ENCODE results near the gene PRKN.
"Not testable (repeated sequence)": the region's sequence is repeated elsewhere in the genome, so short reads cannot be mapped to it uniquely, and the experiment has no call there.

The PRKN gene

DNA sequence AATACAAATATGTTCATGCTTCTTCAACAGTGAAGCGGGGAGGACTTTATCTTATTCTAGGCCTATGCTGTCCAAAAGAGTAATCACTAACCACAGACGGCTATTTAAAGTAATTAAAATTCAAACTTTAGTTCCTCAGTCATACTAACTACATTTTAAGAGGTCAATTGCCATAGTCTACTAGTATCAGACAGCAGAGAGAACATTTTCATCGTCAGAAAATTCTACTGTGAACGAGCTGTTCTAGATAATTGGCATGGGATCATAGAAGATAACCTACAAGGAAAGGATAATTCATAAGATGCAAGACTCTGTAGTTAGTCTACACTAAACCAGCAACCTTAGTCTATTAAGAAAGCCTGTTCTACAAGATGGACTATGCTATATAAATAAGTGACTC, 44.4 kb downstream of the PRKN start:
- H3K36me3 ChIP-seq (ENCODE audit: control insufficient read depth, insufficient read depth, low read length): no peaks in the 10 kb centered on the region
- H3K27ac ChIP-seq (ENCODE audit: insufficient read depth, low read depth, low read length, poor library complexity, severe bottlenecking): no peak overlapping the region
- no peak overlapping the region for H3K4me3 ChIP-seq (ENCODE audit: insufficient read depth, low read depth, low read length)
- H3K27me3 ChIP-seq (ENCODE audit: control insufficient read depth, insufficient read depth, low read length, poor library complexity, severe bottlenecking): no peaks in the 10 kb centered on the region
- WGBS, 2 experiments: 91 to 98% methylated on average over 4 of the region's 4 CpGs
- H3K9me3 ChIP-seq (ENCODE audit: control insufficient read depth, low read length): no peaks in the 10 kb centered on the region
- no peaks in the 10 kb centered on the region for H3K4me1 ChIP-seq (ENCODE audit: control insufficient read depth, insufficient read depth, low read length)

DNA sequence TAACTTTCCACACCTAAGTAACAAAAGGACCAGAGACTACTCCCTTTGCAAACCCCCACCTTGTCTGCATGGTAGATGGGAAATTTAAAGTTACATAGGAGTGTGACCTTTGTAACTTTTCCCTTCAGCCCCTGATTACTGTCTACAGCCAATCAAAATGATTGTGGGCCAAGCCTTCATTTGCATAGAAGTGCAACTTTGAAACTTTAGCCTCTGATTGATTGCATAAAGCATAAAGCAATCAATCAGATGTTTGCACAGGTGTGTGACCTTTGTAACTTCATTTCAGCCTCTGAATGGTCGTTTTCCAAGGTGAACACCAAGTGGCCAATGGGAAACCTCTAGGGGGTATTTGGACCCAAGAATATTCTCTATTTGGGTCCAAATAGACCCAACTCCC, 46.1 kb downstream of the PRKN start:
- 82 to 84% methylated on average over 1 of the region's 1 CpG for WGBS, 2 experiments
- no peak overlapping the region for H3K4me3 ChIP-seq (ENCODE audit: insufficient read depth, low read depth, low read length)
- H3K4me1 ChIP-seq (ENCODE audit: control insufficient read depth, insufficient read depth, low read length): no peaks in the 10 kb centered on the region
- no peaks in the 10 kb centered on the region for H3K36me3 ChIP-seq (ENCODE audit: control insufficient read depth, insufficient read depth, low read length)
- H3K27me3 ChIP-seq (ENCODE audit: control insufficient read depth, insufficient read depth, low read length, poor library complexity, severe bottlenecking): no peaks in the 10 kb centered on the region
- H3K27ac ChIP-seq (ENCODE audit: insufficient read depth, low read depth, low read length, poor library complexity, severe bottlenecking): no peak overlapping the region
- H3K9me3 ChIP-seq (ENCODE audit: control insufficient read depth, low read length): no peaks in the 10 kb centered on the region

GRCh38 chr6:162680871-162681270, 46.7 kb downstream of the PRKN start:
- 96% methylated on average over 2 to 4 of the region's 4 CpGs for WGBS, 2 experiments
- no peaks in the 10 kb centered on the region for H3K4me1 ChIP-seq (ENCODE audit: control insufficient read depth, insufficient read depth, low read length)
- no peaks in the 10 kb centered on the region for H3K27me3 ChIP-seq (ENCODE audit: control insufficient read depth, insufficient read depth, low read length, poor library complexity, severe bottlenecking)
- H3K9me3 ChIP-seq (ENCODE audit: control insufficient read depth, low read length): no peaks in the 10 kb centered on the region
- no peaks in the 10 kb centered on the region for H3K36me3 ChIP-seq (ENCODE audit: control insufficient read depth, insufficient read depth, low read length)
- H3K4me3 ChIP-seq (ENCODE audit: insufficient read depth, low read depth, low read length): no peak overlapping the region
- no peak overlapping the region for H3K27ac ChIP-seq (ENCODE audit: insufficient read depth, low read depth, low read length, poor library complexity, severe bottlenecking)

DNA sequence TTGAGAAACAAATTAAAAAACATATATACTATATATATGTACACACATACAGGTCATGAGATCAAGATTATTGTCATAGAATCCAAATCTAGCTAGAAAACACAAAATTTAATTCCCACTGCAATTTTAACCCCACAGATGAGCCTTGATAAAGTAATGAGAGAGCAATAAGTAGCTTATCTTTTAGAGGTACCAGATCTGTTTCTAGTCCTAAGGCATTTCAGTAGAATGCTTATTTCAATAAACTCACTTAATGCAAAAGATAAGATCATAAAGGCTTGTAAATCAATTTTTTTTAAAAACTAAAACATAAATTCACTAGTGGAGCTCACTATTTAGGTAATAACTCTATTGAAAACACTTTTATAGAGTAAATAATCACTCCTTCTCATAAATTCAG, 47.2 kb downstream of the PRKN start:
- Histone ChIP-seq H3K27ac (ENCODE audit: insufficient read depth, low read depth, low read length, poor library complexity, severe bottlenecking) (no peak overlapping the region), H3K27me3 (ENCODE audit: control insufficient read depth, insufficient read depth, low read length, poor library complexity, severe bottlenecking) (no peaks in the 10 kb centered on the region), H3K4me3 (ENCODE audit: insufficient read depth, low read depth, low read length) (no peak overlapping the region)

GRCh38 chr6:162679681-162680080, 47.9 kb downstream of the PRKN start:
- WGBS, 2 experiments: 89% methylated on average over 1 of the region's 1 CpG; no CpG with 5 or more reads in 1 of the 2 experiments
- Histone ChIP-seq H3K27me3 (ENCODE audit: control insufficient read depth, insufficient read depth, low read length, poor library complexity, severe bottlenecking) (no peaks in the 10 kb centered on the region), H3K36me3 (ENCODE audit: control insufficient read depth, insufficient read depth, low read length) (no peaks in the 10 kb centered on the region)

More for the DNA sequence above, 47.2 kb downstream of the PRKN start:
- Histone ChIP-seq H3K9me3 (ENCODE audit: control insufficient read depth, low read length) (no peaks in the 10 kb centered on the region), H3K36me3 (ENCODE audit: control insufficient read depth, insufficient read depth, low read length) (no peaks in the 10 kb centered on the region), H3K4me1 (ENCODE audit: control insufficient read depth, insufficient read depth, low read length) (no peaks in the 10 kb centered on the region)

DNA sequence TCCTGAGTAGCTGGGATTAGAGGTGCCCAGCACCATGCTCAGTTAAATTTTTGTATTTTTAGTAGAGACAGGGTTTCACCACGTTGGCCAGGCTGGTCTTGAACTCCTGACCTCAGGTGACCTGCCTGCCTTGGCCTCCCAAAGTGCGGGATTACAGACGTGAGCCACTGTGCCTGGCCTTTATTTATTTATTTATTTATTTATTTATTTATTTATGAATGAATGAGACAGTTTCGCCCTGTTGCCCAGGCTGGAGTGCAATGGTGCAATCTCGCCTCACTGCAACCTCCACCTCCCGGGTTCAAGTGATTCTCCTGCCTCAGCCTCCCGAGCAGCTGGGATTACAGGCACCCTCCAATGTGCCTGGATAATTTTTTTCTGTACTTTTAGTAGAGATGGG, 48.7 kb downstream of the PRKN start:
- H3K4me1 ChIP-seq (ENCODE audit: control insufficient read depth, insufficient read depth, low read length): not testable (repeated sequence)

More at GRCh38 chr6:162679681-162680080, 47.9 kb downstream of the PRKN start:
- Histone ChIP-seq H3K9me3 (ENCODE audit: control insufficient read depth, low read length) (no peaks in the 10 kb centered on the region), H3K4me1 (ENCODE audit: control insufficient read depth, insufficient read depth, low read length) (no peaks in the 10 kb centered on the region), H3K27ac (ENCODE audit: insufficient read depth, low read depth, low read length, poor library complexity, severe bottlenecking) (no peak overlapping the region), H3K4me3 (ENCODE audit: insufficient read depth, low read depth, low read length) (no peak overlapping the region)

GRCh38 chr6:162675503-162675902, 52.1 kb downstream of the PRKN start:
- H3K4me1 ChIP-seq (ENCODE audit: control insufficient read depth, insufficient read depth, low read length): peaks cover under 1% of the 10 kb centered on the region
- no peaks in the 10 kb centered on the region for H3K27me3 ChIP-seq (ENCODE audit: control insufficient read depth, insufficient read depth, low read length, poor library complexity, severe bottlenecking)
- H3K36me3 ChIP-seq (ENCODE audit: control insufficient read depth, insufficient read depth, low read length): no peaks in the 10 kb centered on the region
- no peak overlapping the region for H3K4me3 ChIP-seq (ENCODE audit: insufficient read depth, low read depth, low read length)
- H3K9me3 ChIP-seq (ENCODE audit: control insufficient read depth, low read length): no peaks in the 10 kb centered on the region
- H3K27ac ChIP-seq (ENCODE audit: insufficient read depth, low read depth, low read length, poor library complexity, severe bottlenecking): no peak overlapping the region

More for the DNA sequence above, 48.7 kb downstream of the PRKN start:
- H3K36me3 ChIP-seq (ENCODE audit: control insufficient read depth, insufficient read depth, low read length); H3K27ac ChIP-seq (ENCODE audit: insufficient read depth, low read depth, low read length, poor library complexity, severe bottlenecking); H3K4me3 ChIP-seq (ENCODE audit: insufficient read depth, low read depth, low read length); H3K9me3 ChIP-seq (ENCODE audit: control insufficient read depth, low read length); H3K27me3 ChIP-seq (ENCODE audit: control insufficient read depth, insufficient read depth, low read length, poor library complexity, severe bottlenecking): not testable (repeated sequence)
- WGBS, 2 experiments: 91 to 92% methylated on average over 6 to 7 of the region's 7 CpGs

- H3K27ac ChIP-seq (ENCODE audit: insufficient read depth, low read depth, low read length, poor library complexity, severe bottlenecking): no peak overlapping the region
- no peak overlapping the region for H3K4me3 ChIP-seq (ENCODE audit: insufficient read depth, low read depth, low read length)
- H3K27me3 ChIP-seq (ENCODE audit: control insufficient read depth, insufficient read depth, low read length, poor library complexity, severe bottlenecking): no peaks in the 10 kb centered on the region
- 90 to 94% methylated on average over 3 of the region's 3 CpGs for WGBS, 2 experiments
- no peaks in the 10 kb centered on the region for H3K9me3 ChIP-seq (ENCODE audit: control insufficient read depth, low read length)
- no peaks in the 10 kb centered on the region for H3K36me3 ChIP-seq (ENCODE audit: control insufficient read depth, insufficient read depth, low read length)
- peaks cover 4% of the 10 kb centered on the region for H3K4me1 ChIP-seq (ENCODE audit: control insufficient read depth, insufficient read depth, low read length)
Measured at GRCh38 chr6:162674452-162674851, 53.1 kb downstream of the PRKN start.

GRCh38 chr6:162671580-162672165, 55.9 kb downstream of the PRKN start:
- no peaks in the 10 kb centered on the region for H3K36me3 ChIP-seq (ENCODE audit: control insufficient read depth, insufficient read depth, low read length)
- H3K4me1 ChIP-seq (ENCODE audit: control insufficient read depth, insufficient read depth, low read length): peaks cover 4% of the 10 kb centered on the region
- H3K27ac ChIP-seq (ENCODE audit: insufficient read depth, low read depth, low read length, poor library complexity, severe bottlenecking): no peak overlapping the region
- 99 to 100% methylated on average over 2 to 3 of the region's 4 CpGs for WGBS, 2 experiments
- no peak overlapping the region for H3K4me3 ChIP-seq (ENCODE audit: insufficient read depth, low read depth, low read length)
- no peaks in the 10 kb centered on the region for H3K27me3 ChIP-seq (ENCODE audit: control insufficient read depth, insufficient read depth, low read length, poor library complexity, severe bottlenecking)
- no peaks in the 10 kb centered on the region for H3K9me3 ChIP-seq (ENCODE audit: control insufficient read depth, low read length)

GRCh38 chr6:162670345-162670744, 57.2 kb downstream of the PRKN start:
- H3K4me1 ChIP-seq (ENCODE audit: control insufficient read depth, insufficient read depth, low read length): peaks cover 4% of the 10 kb centered on the region
- H3K4me3 ChIP-seq (ENCODE audit: insufficient read depth, low read depth, low read length): no peak overlapping the region
- no peaks in the 10 kb centered on the region for H3K36me3 ChIP-seq (ENCODE audit: control insufficient read depth, insufficient read depth, low read length)
- H3K9me3 ChIP-seq (ENCODE audit: control insufficient read depth, low read length): no peaks in the 10 kb centered on the region
- no peak overlapping the region for H3K27ac ChIP-seq (ENCODE audit: insufficient read depth, low read depth, low read length, poor library complexity, severe bottlenecking)
- WGBS, 2 experiments: 64 to 67% methylated on average over 3 of the region's 3 CpGs
- H3K27me3 ChIP-seq (ENCODE audit: control insufficient read depth, insufficient read depth, low read length, poor library complexity, severe bottlenecking): no peaks in the 10 kb centered on the region

DNA sequence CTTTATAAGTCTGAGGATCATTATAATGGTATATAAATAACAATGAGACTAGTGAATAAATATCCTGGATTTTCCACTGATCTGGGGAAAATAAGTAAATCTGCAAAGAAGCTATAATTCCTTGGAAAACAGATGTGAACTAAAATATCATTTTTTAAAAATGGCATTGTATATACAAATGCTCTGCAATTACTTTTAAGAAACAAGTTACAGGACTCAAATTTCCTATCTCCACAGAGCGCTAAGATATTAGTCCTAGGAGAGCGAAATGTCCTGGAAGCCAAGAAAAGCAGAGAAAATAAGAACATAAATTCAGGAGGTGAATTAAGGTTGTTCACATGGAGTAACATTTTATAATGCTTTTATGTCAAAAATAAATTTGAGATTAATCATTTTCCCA, 61.3 kb downstream of the PRKN start:
- WGBS, 2 experiments: 96 to 100% methylated on average over 2 of the region's 2 CpGs
- Histone ChIP-seq H3K4me1 (ENCODE audit: control insufficient read depth, insufficient read depth, low read length) (peaks cover 4% of the 10 kb centered on the region), H3K4me3 (ENCODE audit: insufficient read depth, low read depth, low read length) (no peak overlapping the region), H3K9me3 (ENCODE audit: control insufficient read depth, low read length) (no peaks in the 10 kb centered on the region), H3K27ac (ENCODE audit: insufficient read depth, low read depth, low read length, poor library complexity, severe bottlenecking) (no peak overlapping the region), H3K36me3 (ENCODE audit: control insufficient read depth, insufficient read depth, low read length) (no peaks in the 10 kb centered on the region), H3K27me3 (ENCODE audit: control insufficient read depth, insufficient read depth, low read length, poor library complexity, severe bottlenecking) (no peaks in the 10 kb centered on the region)
